OCI-LY7 (cell line): Measurements from ENCODE around the gene RXRA. TPM values are rescaled to one million over a fixed set of nuclear protein-coding genes. Genes with fewer than 3 reads are reported as not detected.

Source experiments
- BruUV-seq: library from RNA; stranded (reverse); fragments of 400-500 nt; replicated peaks from 2 replicates; lab custom pipeline; 2021; lab: Mats Ljungman, UMichigan
- CTCF ChIA-PET: fragments of 300-600 bp; sonication (Branson Sonifier 250); formaldehyde crosslinking; loops from one replicate; lab custom pipeline; 2022; ENCODE audit warnings: antibody characterized with exemption; ENCODE audit not compliant: unreplicated experiment; lab: Charles Lee
- POLR2A ChIA-PET: fragments of 300-600 bp; sonication (Branson Sonifier 250); formaldehyde crosslinking; loops from one replicate; lab custom pipeline; 2022; ENCODE audit warnings: antibody characterized with exemption; lab: Charles Lee
- DNase-seq: peaks from one replicate; pipeline ENCODE4 v3.0.0-alpha.2; 2015; ENCODE audit warnings: low spot score
- H2AFZ ChIP-seq: fragments of 200-600 bp; sonication (generic), shearing (Covaris generic); 2 replicates; pipeline ENCODE4 v1.6.1; 2014; ENCODE audit warnings: mild to moderate bottlenecking, antibody characterized with exemption, low read length, moderate library complexity
- H3K27ac ChIP-seq: fragments of 200-600 bp; sonication (generic); 2 replicates; pipeline ENCODE4 v1.5.1; 2014; ENCODE audit warnings: mixed run types, low read depth, mild to moderate bottlenecking, moderate library complexity, low read length, inconsistent platforms; ENCODE audit not compliant: poor library complexity, severe bottlenecking
- H3K36me3 ChIP-seq: fragments of 200-600 bp; sonication (generic); 2 replicates; pipeline ENCODE4 v1.6.1; 2014; ENCODE audit warnings: mild to moderate bottlenecking, antibody characterized with exemption, low read length, moderate library complexity, mixed read lengths; ENCODE audit not compliant: insufficient read depth
- H3K4me1 ChIP-seq: fragments of 200-600 bp; sonication (generic); 2 replicates; pipeline ENCODE4 v1.5.1; 2014; ENCODE audit warnings: mild to moderate bottlenecking, low read length; ENCODE audit not compliant: insufficient read depth, poor library complexity, severe bottlenecking
- H3K4me2 ChIP-seq: fragments of 200-600 bp; sonication (generic); 2 replicates; pipeline ENCODE4 v1.6.1; 2014; ENCODE audit warnings: mild to moderate bottlenecking, low read length
- H3K4me3 ChIP-seq: fragments of 200-600 bp; sonication (generic); 2 replicates; pipeline ENCODE4 v1.5.1; 2014; ENCODE audit warnings: mild to moderate bottlenecking, low read depth, low read length; ENCODE audit not compliant: poor library complexity, severe bottlenecking
- H3K79me2 ChIP-seq: fragments of 200-600 bp; sonication (generic); 2 replicates; pipeline ENCODE4 v1.6.1; 2016; ENCODE audit warnings: low read depth, mild to moderate bottlenecking, low read length, moderate library complexity, mixed read lengths; ENCODE audit not compliant: insufficient read depth
- H3K9me2 ChIP-seq: fragments of 200-600 bp; sonication (generic); 2 replicates; pipeline ENCODE4 v1.6.1; 2016; ENCODE audit warnings: mild to moderate bottlenecking, low read length, mixed read lengths; ENCODE audit not compliant: insufficient read depth
- H3K9me3 ChIP-seq: fragments of 200-600 bp; sonication (generic); 2 replicates; pipeline ENCODE4 v1.6.1; 2014; ENCODE audit warnings: mild to moderate bottlenecking, mixed run types, low read length, mixed read lengths
- H4K20me1 ChIP-seq: fragments of 200-600 bp; sonication (generic); 2 replicates; pipeline ENCODE4 v1.6.1; 2014; ENCODE audit warnings: mild to moderate bottlenecking, antibody characterized with exemption, low read length, moderate library complexity, mixed read lengths; ENCODE audit not compliant: insufficient read depth
- EZH2phosphoT487 ChIP-seq: fragments of 200-600 bp; sonication (generic); IDR thresholded peaks from 2 replicates; pipeline ENCODE4 v1.6.1; 2018; ENCODE audit warnings: low read depth, borderline replicate concordance, mild to moderate bottlenecking, mixed run types, antibody characterized with exemption, low read length, moderate library complexity, mixed read lengths
- intact Hi-C: fragments of 100-400 bp; cut with micrococcal nuclease; formaldehyde crosslinking; loops from one replicate; pipeline ENCODE4 v1.10.0; 2022; ENCODE audit not compliant: unreplicated experiment
- total RNA-seq, 2 experiments: library from RNA; depleted of rRNA in 1 of 2; stranded (reverse); fragments of >200 nt in 1 of 2; shearing (Covaris generic) in 1 of 2; gene quantifications; 2 replicates each; pipeline ENCODE4 v1.2.3, GENCODE V29; 2014 to 2022
- TF ChIP-seq, protein P1 (sequence below): fragments of 200-600 bp; sonication (generic); conservative IDR thresholded peaks from 2 replicates; pipeline ENCODE4 v1.5.1; 2014; ENCODE audit warnings: mild to moderate bottlenecking, antibody characterized with exemption, low read length, moderate library complexity, mixed read lengths

The RXRA gene
- total RNA-seq, 2 experiments from 2014 or later, result 0.25 to 0.40 TPM

DNA sequence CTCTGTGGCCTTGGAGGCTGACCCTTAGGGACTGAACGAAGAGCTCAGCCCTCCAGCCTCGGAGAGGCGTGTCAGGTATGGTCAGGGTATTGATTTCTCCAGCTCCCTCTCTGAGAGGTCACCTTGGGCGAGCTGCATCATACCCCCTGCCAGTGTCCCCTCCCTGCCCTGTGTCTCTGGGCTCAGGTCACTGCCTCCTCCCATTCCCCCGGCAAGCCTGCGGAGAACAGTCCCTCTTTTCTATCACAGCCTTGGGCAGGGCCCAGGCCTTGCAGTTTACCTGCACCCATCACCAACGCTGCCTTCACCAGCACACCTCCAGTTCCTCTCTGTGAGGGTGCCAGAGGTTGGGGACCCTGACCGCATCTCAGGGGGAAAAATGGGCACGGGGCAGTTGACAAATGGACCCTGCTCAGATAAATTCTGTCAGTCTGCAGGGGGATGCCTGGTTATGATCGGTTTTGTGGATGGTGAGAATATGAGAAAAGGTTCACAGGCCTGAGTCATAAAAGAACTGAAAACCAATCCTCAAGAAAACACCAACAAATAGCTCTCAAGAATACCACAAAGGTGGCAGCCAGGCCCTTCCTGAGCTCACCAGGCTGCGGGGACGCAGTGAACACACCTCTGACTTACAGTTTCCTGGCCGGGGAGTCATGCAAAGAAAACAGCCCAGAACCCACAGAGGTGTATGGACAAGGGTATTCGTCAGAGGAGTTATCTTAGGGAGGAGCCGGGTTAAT is 24.7 kb upstream of the RXRA start:
- Histone ChIP-seq H3K79me2 (no peaks in the 10 kb centered on the region), H2AFZ (no peak overlapping the region), H3K27ac (no peak overlapping the region), H3K4me2 (no peak overlapping the region), H3K9me3 (no peaks in the 10 kb centered on the region), H3K9me2 (no peaks in the 10 kb centered on the region), H3K4me3 (no peak overlapping the region), H4K20me1 (no peaks in the 10 kb centered on the region), H3K36me3 (no peaks in the 10 kb centered on the region), H3K4me1 (no peaks in the 10 kb centered on the region)
- intact Hi-C loops, result no loop called here
- TF ChIP-seq EZH2phosphoT487, result no peak
- TF ChIP-seq, protein P1, sequence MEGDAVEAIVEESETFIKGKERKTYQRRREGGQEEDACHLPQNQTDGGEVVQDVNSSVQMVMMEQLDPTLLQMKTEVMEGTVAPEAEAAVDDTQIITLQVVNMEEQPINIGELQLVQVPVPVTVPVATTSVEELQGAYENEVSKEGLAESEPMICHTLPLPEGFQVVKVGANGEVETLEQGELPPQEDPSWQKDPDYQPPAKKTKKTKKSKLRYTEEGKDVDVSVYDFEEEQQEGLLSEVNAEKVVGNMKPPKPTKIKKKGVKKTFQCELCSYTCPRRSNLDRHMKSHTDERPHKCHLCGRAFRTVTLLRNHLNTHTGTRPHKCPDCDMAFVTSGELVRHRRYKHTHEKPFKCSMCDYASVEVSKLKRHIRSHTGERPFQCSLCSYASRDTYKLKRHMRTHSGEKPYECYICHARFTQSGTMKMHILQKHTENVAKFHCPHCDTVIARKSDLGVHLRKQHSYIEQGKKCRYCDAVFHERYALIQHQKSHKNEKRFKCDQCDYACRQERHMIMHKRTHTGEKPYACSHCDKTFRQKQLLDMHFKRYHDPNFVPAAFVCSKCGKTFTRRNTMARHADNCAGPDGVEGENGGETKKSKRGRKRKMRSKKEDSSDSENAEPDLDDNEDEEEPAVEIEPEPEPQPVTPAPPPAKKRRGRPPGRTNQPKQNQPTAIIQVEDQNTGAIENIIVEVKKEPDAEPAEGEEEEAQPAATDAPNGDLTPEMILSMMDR, result no peak
- ChIA-PET CTCF (no interaction called here), POLR2A (no interaction called here)
- no TSS peak for BruUV-seq
- no peak for DNase-seq

DNA sequence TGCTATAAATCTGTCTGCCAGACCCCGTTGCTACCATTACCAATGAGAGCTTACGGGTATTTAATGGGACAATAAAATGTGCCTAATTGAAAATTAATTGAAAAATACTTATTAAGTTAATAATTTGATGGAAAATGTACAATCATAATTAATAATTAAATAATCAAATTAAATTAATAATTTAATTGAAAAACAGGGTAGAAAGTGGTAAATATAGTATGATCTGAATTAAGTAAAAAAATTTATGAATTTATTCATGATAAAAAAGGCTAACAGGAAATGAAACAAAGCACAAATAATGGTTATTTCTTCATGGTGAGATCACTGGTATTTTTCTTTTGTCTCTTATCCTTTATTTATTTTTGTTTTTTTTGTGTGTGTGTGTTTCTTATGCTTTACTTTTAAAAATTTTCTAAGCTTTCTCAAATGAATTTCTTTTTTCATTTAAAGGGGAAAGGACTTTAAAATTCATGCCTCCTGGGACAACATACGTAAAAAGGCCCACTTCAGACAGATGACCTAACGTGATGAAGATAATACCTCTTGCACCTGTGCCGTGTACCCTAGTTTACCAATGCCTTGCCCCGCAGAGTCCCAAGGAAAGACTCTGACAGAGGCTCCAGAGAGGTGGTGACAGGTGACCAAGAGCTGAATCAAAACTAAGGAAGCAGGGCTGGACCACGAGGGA is 24.0 kb upstream of the RXRA start:
- Histone ChIP-seq H3K79me2 (no peaks in the 10 kb centered on the region), H3K9me3 (no peaks in the 10 kb centered on the region), H3K27ac (no peak overlapping the region), H4K20me1 (no peaks in the 10 kb centered on the region), H3K4me3 (no peak overlapping the region), H3K4me1 (no peaks in the 10 kb centered on the region), H2AFZ (no peak overlapping the region), H3K9me2 (no peaks in the 10 kb centered on the region), H3K36me3 (no peaks in the 10 kb centered on the region), H3K4me2 (no peak overlapping the region)
- POLR2A ChIA-PET, result no interaction called here
- intact Hi-C loops, result no loop called here
- CTCF ChIA-PET, result no interaction called here
- no peak for TF ChIP-seq EZH2phosphoT487
- TF ChIP-seq, protein P1, result no peak
- DNase-seq, result no peak
- BruUV-seq, result no TSS peak

DNA sequence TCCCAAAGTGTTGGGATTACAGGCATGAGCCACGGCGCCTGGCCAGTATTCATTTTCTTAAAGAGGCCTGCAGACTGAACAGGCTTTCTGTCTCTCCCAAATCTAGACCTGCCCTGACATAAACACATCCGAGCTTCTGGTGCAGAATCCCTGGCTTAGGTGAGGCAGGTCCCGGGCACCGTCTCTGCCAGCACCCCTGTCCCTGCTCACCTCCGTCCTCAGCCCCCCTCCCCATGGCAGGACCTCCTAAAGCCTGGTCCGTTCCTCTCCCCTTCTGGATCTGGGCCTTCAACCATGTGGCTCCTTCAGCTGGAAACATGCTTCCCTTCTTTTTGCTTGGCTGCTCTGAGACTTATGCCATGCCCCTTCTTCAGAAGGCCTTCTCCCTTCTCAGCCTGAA is 22.7 kb upstream of the RXRA start:
- Histone ChIP-seq H3K9me2 (no peaks in the 10 kb centered on the region), H3K4me1 (no peaks in the 10 kb centered on the region), H3K4me3 (no peak overlapping the region), H3K36me3 (no peaks in the 10 kb centered on the region), H3K79me2 (no peaks in the 10 kb centered on the region), H3K4me2 (no peak overlapping the region), H4K20me1 (no peaks in the 10 kb centered on the region), H2AFZ (no peak overlapping the region), H3K27ac (no peak overlapping the region), H3K9me3 (no peaks in the 10 kb centered on the region)
- BruUV-seq, result no TSS peak
- intact Hi-C loops, result no loop called here
- TF ChIP-seq, protein P1, result no peak
- TF ChIP-seq EZH2phosphoT487, result no peak
- CTCF ChIA-PET, result no interaction called here
- POLR2A ChIA-PET, result no interaction called here
- DNase-seq, result no peak
